ENCODE measurements around the gene ISG20L2.
A peak's percentile ranks its signal among the peaks of the same experiment; 100 is the strongest.

The ISG20L2 gene

DNA sequence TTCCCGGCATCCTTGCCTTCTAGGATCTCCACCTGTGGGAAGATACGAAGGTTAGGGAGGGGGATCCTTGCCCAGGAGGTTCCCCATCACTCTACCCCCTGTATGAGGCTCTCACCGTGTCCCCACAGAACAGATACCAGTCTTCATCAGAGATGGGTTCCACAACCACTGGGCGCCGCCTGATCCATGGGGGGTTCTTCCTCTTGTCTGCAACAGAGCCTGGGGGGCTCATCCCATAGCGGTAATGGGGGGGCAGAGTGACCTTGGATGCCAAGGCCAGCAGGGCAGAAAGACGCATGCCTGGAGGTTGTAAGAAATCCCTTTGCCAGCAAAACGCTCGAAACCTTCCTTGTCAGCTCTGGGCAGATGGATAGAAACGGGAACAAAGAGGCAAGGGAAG lies 9.8 kb upstream of the ISG20L2 start:
- ATAC-seq = no peak
- Mint-ChIP-seq H3K27ac (no peak overlapping the region), H3K4me3 (peak overlapping the region; percentile 96), H3K36me3 (ENCODE audit: low read depth) (peaks cover 51% of the 10 kb centered on the region), H3K27me3 (no peaks in the 10 kb centered on the region), H3K4me1 (peaks cover 44% of the 10 kb centered on the region), H3K9me3 (no peaks in the 10 kb centered on the region)
- DNase-seq = no peak

DNA sequence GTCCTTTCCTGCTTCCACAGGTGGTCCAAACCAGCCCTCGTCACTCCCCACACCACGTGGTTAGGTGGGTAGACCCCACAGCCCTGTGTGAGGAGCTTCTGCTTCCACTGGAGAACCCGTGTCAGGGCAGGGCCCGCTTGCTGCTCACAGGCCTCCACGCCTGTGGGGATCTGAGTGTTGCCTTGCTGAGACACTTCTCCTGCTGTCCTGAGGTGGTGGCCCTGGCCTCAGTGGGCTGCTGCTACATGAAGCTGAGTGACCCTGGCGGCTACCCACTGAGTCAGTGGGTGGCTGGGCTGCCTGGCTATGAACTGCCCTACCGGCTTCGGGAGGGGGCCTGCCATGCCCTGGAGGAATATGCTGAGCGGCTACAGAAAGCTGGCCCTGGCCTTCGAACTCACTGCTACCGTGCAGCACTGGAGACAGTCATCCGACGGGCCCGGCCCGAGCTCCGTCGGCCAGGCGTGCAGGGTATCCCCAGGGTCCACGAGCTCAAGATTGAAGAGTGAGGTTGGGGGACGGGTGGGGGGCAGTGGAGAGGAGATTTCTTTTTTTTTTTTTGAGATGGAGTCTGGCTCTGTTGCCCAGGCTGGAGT lies 5.5 kb upstream of the ISG20L2 start:
- peaks cover 20% of the 10 kb centered on the region for H3K4me1 Mint-ChIP-seq
- H3K27me3 Mint-ChIP-seq = no peaks in the 10 kb centered on the region
- H3K4me3 Mint-ChIP-seq = no peak overlapping the region
- H3K27ac Mint-ChIP-seq = no peak overlapping the region
- ATAC-seq (no peak), DNase-seq (no peak)
- H3K9me3 Mint-ChIP-seq = no peaks in the 10 kb centered on the region
- H3K36me3 Mint-ChIP-seq (ENCODE audit: low read depth) = peaks cover 30% of the 10 kb centered on the region

DNA sequence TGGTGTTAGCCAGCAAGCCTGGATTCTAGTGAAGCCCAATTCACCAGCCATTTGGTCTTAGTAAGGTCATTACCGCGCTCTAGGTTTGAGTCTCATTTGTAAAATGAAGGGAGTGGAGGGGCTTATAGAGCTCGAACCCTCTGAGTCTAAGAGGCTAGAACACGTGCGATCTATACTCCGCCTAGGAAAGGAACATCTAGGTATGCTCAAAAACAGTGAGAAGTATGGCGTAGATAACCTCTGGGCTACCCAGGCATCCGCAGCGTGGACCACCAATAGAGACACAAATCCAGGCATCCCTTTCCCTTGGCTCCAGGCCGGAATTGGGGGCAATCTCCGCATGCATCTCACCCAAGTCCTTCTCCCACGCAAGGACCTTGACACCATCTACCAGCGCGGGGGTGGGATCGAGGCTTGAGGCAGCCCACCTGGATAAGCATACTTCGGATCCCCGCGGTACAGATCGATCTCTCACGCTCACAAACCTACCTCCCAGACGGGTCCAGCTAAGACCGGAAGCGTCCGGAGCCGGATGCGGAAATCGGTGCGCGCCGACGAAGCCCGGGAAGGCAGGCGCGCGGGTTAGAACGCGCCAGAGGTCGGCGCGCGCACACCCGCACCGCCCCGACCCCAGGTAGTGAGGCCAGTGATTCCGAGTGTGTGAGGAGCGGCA lies 504 bp downstream of the ISG20L2 start, which contains the start of gene METTL25B:
Gene METTL25B, plus strand, starts transcription at position 544 of the 673 bp plus-strand sequence. CDS start 636 bp downstream, outside the sequence.
- H3K27ac Mint-ChIP-seq = peak within 1 kb of the TSS; percentile 99
- peaks cover 28% of the 10 kb centered on the region for H3K36me3 Mint-ChIP-seq (ENCODE audit: low read depth)
- H3K9me3 Mint-ChIP-seq = no peaks in the 10 kb centered on the region
- H3K27me3 Mint-ChIP-seq = no peaks in the 10 kb centered on the region
- ATAC-seq = peak; percentile 74
- peaks cover 19% of the 10 kb centered on the region for H3K4me1 Mint-ChIP-seq
- no peak within 1 kb of the TSS for H3K4me3 Mint-ChIP-seq
- peak; percentile 85 for DNase-seq

DNA sequence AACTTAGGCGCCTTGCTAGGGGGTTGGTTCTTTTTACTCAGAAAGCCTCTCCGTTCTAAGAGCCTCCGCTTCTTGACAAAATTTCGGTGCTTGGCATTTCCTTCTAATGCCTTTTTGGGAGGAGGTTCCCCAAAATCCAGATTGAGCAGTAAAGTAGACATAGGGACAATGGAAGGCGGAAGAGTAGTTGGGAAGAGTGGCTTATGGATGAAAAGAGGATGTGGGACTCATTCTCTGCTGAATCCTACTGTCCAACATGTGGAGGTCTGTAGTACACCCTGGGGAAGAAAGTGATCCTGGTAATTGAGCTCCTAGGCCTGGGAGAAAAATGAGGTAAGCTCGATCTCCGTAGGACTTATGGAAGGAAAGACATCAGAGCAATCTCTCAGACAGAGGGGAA lies 1.1 kb downstream of the ISG20L2 start:
- Mint-ChIP-seq H3K9me3 (no peaks in the 10 kb centered on the region), H3K4me1 (peaks cover 21% of the 10 kb centered on the region), H3K36me3 (ENCODE audit: low read depth) (peaks cover 33% of the 10 kb centered on the region), H3K4me3 (no peak overlapping the region), H3K27ac (peak overlapping the region; percentile 99), H3K27me3 (no peaks in the 10 kb centered on the region)
- ATAC-seq (no peak), DNase-seq (no peak)

DNA sequence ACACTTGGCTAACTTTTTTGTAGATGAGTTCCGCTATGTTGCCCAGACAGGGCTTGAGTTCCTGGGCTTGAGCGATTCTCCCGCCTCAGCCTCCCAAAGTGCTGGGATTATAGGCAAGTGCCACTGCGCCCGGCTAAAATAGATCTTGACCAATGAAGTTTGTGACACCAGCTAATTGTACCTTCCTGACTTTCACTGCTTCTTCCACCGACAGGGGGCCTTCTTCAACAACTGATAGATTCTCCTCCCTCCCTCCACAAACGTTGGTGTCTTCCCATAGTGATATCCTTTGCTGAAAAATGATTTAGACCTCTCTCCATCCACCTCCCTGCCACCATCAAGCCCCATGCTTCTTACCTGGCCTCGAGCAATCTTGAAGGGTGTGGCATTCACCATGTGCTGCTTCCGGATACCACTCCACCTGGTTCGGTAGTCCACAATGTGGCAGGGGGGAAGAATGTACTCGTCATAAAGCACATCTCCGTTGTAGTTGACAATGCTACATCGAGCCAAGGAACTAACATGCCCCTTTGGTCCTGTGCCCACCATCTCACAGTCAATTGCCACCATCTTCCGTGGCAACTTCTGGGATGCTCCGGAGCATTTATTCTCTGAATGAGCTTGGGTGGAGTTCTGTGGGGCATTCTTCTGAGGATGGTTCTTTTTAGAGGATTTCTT lies 1.9 kb downstream of the ISG20L2 start:
- H3K4me3 Mint-ChIP-seq = no peak overlapping the region
- peaks cover 23% of the 10 kb centered on the region for H3K4me1 Mint-ChIP-seq
- peaks cover 35% of the 10 kb centered on the region for H3K36me3 Mint-ChIP-seq (ENCODE audit: low read depth)
- H3K9me3 Mint-ChIP-seq = no peaks in the 10 kb centered on the region
- no peak overlapping the region for H3K27ac Mint-ChIP-seq
- H3K27me3 Mint-ChIP-seq = no peaks in the 10 kb centered on the region
- peak; percentile 67 for DNase-seq
- no peak for ATAC-seq

DNA sequence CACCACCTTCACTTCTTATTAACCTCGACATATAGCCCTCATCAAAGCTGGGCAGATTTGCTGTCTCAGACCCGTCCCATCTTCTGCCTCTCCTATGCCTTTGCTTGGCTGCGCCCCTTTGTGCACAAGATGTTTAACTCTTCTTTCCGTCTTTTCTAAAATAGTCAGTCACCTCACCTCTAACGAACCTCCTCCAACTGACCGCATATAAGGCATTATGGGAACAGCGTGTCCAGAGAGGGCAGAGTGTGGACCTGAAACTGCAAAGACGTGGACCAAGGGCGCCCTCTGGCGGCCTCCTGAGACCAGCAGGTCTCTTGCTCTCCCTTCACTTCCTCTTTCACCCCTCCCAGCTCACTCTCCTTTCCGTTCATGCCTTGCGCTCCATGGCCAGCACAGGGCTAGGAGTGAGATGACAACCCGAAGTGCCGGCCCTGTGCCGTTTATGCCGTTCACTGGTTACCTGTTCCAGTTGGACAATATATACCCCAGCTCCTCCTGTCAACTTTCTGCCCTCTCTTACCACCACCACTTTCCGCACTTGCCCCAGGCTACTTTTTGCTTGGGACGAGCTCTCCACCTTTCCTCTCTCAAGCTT lies 2.8 kb downstream of the ISG20L2 start:
- H3K36me3 Mint-ChIP-seq (ENCODE audit: low read depth) = peaks cover 42% of the 10 kb centered on the region
- no peaks in the 10 kb centered on the region for H3K9me3 Mint-ChIP-seq
- peaks cover 28% of the 10 kb centered on the region for H3K4me1 Mint-ChIP-seq
- no peaks in the 10 kb centered on the region for H3K27me3 Mint-ChIP-seq
- H3K27ac Mint-ChIP-seq = no peak overlapping the region
- DNase-seq = peak; percentile 83
- ATAC-seq = peak; percentile 39
- H3K4me3 Mint-ChIP-seq = no peak overlapping the region

DNA sequence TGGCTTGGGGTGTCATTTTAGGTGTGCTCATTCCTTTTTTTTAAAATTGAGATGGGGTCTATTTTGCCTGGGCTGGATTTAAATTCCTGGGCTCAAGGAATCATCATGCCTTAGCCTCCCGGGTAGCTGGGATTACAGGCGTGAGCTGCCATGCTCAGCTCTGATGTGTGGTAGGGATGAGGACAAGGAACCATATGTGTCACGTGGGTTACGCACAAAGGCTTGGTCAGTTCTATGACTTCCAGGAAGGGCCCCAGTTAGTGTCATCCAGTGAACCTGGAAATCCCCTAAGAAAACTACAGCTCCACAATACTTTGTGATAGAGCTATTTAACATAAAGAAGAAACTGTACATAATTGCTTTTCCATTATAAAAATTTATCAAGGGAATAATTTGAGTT lies 7.0 kb downstream of the ISG20L2 start:
- Mint-ChIP-seq H3K4me1 (peaks cover 12% of the 10 kb centered on the region), H3K27me3 (no peaks in the 10 kb centered on the region), H3K27ac (peak overlapping the region; percentile 82), H3K4me3 (no peak overlapping the region), H3K9me3 (no peaks in the 10 kb centered on the region), H3K36me3 (ENCODE audit: low read depth) (peaks cover 45% of the 10 kb centered on the region)
- ATAC-seq = no peak
- DNase-seq = no peak

DNA sequence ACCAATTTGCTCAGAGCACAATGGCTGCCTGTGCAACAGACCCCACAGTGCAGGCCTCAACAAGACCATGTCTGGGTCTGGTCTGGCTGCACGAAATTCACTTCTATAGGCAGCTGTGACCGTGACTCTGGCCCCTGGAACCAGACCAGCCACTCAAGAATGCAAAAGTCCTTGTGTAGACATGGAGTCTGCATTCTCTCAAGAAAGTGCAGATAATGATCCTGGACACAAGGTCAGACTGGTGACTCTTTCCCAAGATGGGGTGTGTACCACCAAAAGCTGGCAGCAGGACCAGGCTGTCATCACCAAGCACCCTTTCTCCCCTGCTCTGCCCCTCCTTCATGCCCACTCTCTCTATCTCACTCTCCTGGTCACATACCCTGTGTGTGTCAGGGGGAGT lies 7.4 kb downstream of the ISG20L2 start:
- peak overlapping the region; percentile 82 for H3K27ac Mint-ChIP-seq
- peaks cover 45% of the 10 kb centered on the region for H3K36me3 Mint-ChIP-seq (ENCODE audit: low read depth)
- H3K4me3 Mint-ChIP-seq = no peak overlapping the region
- H3K4me1 Mint-ChIP-seq = peaks cover 12% of the 10 kb centered on the region
- DNase-seq = no peak
- no peaks in the 10 kb centered on the region for H3K27me3 Mint-ChIP-seq
- no peak for ATAC-seq
- H3K9me3 Mint-ChIP-seq = no peaks in the 10 kb centered on the region

DNA sequence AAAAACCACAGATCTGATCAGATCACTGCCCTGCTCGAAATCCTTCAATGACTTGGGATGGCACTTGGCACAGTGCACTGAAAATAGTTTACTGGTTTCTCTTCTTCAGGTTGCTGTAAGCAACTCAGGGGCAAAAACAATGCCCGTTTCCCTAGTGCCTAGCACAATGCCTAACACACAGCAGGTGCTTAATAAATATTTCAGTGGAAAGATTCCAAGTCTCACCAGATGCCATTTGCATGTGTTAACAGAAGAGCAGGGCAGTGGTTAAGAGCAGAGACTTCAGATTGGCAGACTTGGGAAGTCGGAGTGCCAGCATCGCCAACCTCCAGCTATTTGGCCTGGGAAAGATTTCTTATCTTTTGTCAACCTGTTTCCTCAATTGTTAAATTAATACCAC lies 11.2 kb downstream of the ISG20L2 start:
- ATAC-seq = no peak
- H3K9me3 Mint-ChIP-seq = no peaks in the 10 kb centered on the region
- no peaks in the 10 kb centered on the region for H3K27me3 Mint-ChIP-seq
- no peak for DNase-seq
- H3K4me1 Mint-ChIP-seq = peaks cover 10% of the 10 kb centered on the region
- H3K36me3 Mint-ChIP-seq (ENCODE audit: low read depth) = peaks cover 20% of the 10 kb centered on the region
- H3K4me3 Mint-ChIP-seq = no peak overlapping the region
- no peak overlapping the region for H3K27ac Mint-ChIP-seq

DNA sequence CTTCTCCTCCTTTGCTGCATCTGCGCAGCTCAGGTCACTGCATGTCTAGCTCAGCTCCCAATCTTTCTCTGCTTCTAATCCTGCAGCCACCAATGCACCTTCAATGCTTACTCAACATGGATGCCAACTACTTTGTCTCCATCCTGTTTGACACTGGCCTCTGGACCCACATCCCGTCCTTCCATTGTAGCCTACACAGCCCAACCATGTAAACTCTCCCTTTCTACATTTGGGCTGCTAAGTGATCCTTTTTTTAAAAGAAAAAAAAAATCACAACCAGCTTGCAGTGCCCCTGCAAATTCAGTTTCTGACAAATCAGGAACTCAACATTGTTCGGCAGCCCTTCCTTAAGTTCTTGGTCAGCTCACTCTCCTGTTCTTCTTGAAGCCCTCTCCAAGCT lies 13.7 kb downstream of the ISG20L2 start:
- H3K4me3 Mint-ChIP-seq = no peak overlapping the region
- no peaks in the 10 kb centered on the region for H3K9me3 Mint-ChIP-seq
- H3K27me3 Mint-ChIP-seq = no peaks in the 10 kb centered on the region
- H3K36me3 Mint-ChIP-seq (ENCODE audit: low read depth) = peaks cover 5% of the 10 kb centered on the region
- no peak for DNase-seq
- no peak for ATAC-seq
- peaks cover under 1% of the 10 kb centered on the region for H3K4me1 Mint-ChIP-seq
- H3K27ac Mint-ChIP-seq = no peak overlapping the region

DNA sequence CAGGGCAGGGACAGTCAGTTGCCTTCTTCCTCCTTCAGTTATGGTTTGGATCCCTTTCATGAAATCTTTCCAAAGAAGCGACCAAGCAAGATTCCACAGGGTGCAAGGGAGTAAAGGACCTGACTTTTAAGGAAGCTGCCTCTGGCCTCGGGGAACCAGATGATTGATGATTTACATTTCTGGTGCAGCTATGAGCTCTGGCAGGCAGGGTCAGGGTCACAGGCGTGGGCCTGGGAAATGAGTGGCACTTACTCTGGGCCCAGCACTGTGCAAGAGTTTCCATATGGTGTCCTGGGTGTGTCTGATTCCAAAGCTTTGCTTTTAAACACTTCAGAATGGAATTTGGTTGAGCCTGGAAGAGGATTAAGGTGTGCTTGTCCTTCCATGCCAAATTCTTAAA lies 15.9 kb downstream of the ISG20L2 start:
- no peak overlapping the region for H3K4me3 Mint-ChIP-seq
- peaks cover under 1% of the 10 kb centered on the region for H3K27me3 Mint-ChIP-seq
- ATAC-seq = no peak
- H3K27ac Mint-ChIP-seq = no peak overlapping the region
- peaks cover 4% of the 10 kb centered on the region for H3K36me3 Mint-ChIP-seq (ENCODE audit: low read depth)
- H3K9me3 Mint-ChIP-seq = no peaks in the 10 kb centered on the region
- no peak for DNase-seq
- H3K4me1 Mint-ChIP-seq = no peaks in the 10 kb centered on the region

DNA sequence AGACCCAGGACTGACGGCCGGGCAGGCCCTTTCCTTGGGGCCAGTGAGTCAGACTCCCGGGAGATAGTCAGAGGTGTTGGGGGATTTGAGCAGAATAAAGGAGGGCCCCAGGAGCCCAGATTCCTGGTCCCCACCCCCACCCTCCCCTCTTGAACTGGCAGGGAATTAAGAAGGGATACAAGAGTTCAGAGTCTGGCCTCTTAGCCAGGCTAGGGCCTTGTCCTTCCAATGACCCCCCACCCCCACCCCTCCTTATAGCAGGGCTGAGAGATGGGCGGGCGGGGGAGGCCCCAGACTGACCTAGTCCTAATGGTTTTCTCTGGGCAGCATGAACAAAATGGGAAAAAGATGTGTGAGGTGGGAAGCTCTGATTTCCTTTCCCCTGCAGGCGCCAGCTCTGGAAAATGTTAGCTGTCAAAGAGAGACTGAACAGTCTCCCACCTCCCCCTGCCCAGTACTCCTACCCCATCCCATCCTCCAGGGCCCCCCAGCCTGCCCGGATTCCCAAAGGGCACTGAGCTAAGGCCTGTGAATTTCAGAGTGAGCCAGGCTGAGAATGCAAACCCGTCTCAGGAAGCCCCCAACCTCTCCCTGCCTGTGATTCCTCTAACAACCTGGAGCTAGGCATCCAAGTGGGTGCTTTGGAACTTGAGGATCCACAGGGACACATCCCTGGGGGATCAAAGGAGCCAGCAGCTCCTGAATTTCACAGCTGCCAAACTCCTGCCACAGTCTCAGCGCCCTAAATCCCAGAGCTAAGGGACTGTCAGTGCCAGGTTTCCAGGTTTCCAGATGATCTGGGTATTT lies 17.4 kb downstream of the ISG20L2 start:
- DNase-seq (no peak), ATAC-seq (no peak)
- H3K4me1 Mint-ChIP-seq = peaks cover 7% of the 10 kb centered on the region
- H3K4me3 Mint-ChIP-seq = no peak overlapping the region
- peaks cover 6% of the 10 kb centered on the region for H3K27me3 Mint-ChIP-seq
- H3K36me3 Mint-ChIP-seq (ENCODE audit: low read depth) = peaks cover 2% of the 10 kb centered on the region
- no peaks in the 10 kb centered on the region for H3K9me3 Mint-ChIP-seq
- H3K27ac Mint-ChIP-seq = no peak overlapping the region

DNA sequence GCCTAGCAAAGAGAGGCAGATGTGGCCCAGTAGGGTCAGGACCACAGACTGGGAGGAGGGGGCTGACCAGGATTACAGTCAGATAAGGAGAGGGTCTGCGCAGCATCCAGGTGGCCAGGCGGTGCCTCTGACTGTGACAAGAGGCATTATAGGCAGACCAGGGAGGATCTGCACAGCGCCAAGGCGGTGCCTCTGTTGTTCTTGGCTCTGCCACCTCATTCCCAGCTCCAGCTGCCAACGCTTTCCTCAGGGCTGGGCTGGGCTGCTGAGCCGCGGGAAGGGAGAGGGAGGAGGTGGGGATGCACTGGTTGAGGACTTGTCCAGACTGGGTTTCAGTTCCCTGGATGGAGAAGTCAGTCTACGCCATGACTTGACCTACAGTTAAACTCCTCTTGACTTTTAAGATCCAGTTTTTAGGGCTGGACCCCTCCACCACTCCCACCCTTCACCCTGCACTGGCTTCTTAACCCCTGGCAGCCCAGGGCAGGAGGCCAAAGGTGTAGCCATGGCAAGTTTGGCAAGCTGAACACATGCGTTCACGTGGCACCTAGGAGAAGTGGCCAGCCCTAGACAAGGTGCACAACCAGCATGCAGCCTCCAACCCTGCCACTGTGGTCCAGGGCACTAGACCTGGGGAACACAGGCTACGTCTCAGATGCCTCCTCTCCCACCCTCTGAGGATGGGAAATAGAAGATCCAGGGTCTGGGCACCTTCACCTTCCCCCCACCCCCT lies 18.6 kb downstream of the ISG20L2 start:
- peaks cover 19% of the 10 kb centered on the region for H3K4me1 Mint-ChIP-seq

DNA sequence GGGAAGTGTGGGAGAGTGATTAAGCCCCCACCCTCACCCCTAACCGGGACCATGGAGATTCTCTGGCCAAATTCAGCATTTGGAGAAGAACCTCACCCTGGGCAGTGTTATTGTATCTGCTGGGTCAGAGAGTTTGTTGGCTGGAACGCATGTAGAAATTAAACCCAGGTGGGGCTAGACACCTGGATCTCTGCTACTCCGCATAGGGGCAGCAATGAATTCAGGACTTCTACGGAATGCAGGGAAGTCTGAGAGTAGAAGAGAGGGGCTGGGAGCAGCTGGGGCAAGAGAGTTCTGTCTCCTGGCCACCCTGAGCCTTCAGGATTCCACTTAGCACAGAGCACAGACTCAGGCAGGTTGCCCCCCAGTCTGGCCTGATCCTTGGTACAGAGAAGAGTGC lies 19.5 kb downstream of the ISG20L2 start:
- Mint-ChIP-seq H3K4me3 (no peak overlapping the region), H3K36me3 (ENCODE audit: low read depth) (no peaks in the 10 kb centered on the region), H3K27me3 (peaks cover 15% of the 10 kb centered on the region), H3K27ac (no peak overlapping the region), H3K4me1 (peaks cover 23% of the 10 kb centered on the region), H3K9me3 (no peaks in the 10 kb centered on the region)
- ATAC-seq = no peak
- DNase-seq = no peak

More for the DNA sequence above, 18.6 kb downstream of the ISG20L2 start:
- Mint-ChIP-seq H3K36me3 (ENCODE audit: low read depth) (no peaks in the 10 kb centered on the region), H3K9me3 (no peaks in the 10 kb centered on the region), H3K4me3 (no peak overlapping the region), H3K27ac (no peak overlapping the region), H3K27me3 (peaks cover 9% of the 10 kb centered on the region)
- DNase-seq (no peak), ATAC-seq (no peak)

All from activated naive CD8-positive, alpha-beta T cell treated with anti-CD3 and anti-CD28 coated beads, Interleukin-2, amount 50 U/mL, for 24 hours (primary cell).